T1000 (cell line): ENCODE results near the gene ART5.
"Not testable (repeated sequence)": the region's sequence is repeated elsewhere in the genome, so short reads cannot be mapped to it uniquely, and the experiment has no call there.

Experiments used
- DNase-seq: peaks from one replicate; lab custom pipeline; 2025; ENCODE audit warnings: mixed read lengths; lab: John Stamatoyannopoulos, UW

The ART5 gene

DNA sequence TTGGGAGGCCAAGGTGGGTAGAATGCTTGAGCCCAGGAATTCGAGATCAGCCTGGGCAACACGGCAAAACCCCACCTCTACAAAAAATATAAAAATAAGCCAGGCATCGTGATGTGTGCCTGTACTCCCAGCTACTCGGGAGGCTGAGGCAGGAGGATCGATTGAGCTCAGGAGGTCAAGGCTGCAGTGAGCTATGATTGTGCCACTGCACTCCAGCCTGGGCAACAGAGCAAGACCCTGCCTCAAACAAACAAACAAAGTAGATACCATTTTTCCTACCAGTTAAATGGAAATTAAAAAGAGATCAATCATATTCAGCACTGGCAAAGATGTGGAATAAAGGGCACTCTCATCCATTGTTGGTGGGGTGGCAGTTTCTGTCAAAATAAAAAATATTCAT lies 15.5 kb upstream of the ART5 start:
- DNase-seq: not testable (repeated sequence)

DNA sequence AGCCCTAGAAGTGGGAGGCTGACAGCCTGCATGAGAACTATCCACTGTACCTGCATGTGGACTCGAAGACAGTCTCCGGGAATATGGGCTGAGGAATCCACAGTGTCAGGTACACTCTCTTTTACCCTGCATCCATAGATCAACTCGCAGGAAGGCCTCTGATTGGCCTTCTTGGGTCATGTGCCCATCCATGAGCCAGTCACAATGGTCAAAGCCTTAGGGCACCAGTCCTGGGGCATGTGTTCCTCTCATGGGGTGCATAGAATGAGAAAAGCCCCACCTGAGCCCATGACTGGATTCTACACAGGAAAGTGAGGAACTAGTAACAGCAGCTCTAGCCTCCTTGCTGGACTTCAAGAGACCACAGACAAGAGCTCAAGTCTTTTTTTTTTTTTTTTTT lies 13.8 kb upstream of the ART5 start:
- no peak for DNase-seq

DNA sequence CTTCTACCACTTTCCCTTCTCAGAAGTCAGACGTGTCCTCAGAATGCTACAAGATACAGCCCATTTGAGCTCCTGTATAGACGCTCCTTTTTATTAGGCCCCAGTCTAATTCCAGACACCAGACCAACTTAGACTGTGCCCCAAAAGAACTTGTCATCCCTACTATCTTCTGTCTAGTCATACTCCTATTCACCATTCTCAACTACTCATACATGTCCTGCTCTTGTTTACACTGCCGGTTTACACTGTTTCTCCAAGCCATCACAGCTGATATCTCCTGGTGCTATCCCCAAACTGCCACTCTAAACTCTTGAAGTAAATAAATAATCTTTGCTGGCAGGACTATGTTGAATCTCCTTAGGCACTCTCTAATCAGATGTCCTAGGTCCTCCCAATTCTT lies 10.7 kb upstream of the ART5 start:
- not testable (repeated sequence) for DNase-seq

DNA sequence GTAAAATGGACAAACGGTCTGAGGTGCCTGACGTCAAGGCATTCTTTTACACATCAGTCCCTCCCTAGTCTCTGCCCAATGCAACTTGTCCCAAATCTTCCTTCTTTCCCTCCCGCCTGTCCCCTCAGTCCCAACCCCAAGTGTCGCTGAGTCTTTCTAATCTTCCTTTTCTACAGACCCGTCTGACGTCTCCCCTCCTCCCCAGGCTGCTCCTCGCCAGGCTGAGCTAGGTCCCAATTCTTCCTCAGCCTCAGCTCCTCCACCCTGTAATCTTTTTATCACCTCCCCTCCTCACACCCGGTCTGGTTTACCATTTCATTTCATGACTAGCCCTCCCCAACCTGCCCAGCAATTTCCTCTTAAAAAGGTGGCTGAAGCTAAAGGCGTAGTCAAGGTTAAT lies 7.6 kb upstream of the ART5 start:
- DNase-seq: not testable (repeated sequence)

DNA sequence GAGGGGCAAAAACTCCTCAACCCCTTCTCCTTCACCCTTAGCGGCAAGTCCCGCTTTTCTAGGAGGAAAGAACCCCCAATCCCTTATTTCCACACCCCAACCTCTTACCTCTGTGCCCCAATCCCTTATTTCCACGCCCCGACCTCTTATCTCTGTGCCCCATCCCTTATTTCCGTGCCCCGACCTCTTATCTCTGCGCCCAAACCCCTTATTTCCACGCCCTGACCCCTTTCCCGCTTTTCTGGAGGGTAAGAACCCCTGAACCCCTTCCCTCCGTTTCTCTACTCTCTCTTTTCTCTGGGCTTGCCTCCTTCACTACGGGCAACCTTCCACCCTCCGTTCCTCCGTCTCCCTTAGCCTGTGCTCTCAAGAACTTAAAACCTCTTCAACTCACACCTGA lies 7.1 kb upstream of the ART5 start:
- not testable (repeated sequence) for DNase-seq

DNA sequence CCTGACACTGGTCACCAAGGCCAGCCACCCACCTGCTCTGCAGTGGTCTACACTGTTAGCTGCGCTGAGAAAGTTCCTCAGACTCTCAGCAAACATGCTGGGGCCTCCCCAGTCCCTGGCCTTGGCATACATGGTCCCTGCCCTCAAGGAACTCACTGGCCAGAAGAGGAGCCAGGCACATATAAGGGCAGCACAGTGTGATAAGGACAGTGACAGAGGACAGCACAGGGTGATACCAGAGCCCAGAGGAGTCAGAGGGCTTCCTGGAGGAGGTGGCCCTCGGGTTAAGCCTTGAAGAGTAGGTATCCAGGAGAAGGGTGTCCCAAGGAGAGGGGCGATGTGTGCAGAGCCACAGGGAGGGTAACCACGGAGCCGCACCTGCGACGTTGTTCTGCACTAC lies 3.8 kb upstream of the ART5 start:
- DNase-seq: no peak

DNA sequence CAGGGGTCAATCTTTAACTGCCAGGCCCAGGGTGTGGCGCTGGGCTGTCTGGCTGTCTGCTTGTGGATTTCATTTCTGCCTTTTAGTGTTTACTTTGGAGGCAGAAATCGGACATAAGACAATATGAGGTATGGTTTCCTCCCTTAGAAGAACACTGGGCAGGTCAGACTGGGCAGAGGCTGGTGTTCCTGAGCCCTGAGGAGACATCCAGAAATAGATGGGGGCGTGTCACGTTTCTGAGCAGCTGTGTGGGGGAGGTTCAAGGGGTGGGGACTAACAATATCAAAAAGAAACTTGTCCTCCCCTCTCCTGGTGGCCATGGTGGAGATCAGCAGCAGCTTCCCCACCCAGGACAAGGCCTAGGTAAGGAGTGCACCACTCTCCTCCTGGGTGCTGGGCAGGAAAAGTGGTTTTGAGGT lies 3.0 kb upstream of the ART5 start, which contains the start of gene ART1:
ART1 (plus strand) TSS at position 312 of the 419 bp plus-strand sequence. CDS start 14,086 bp downstream, outside the sequence.
- DNase-seq: no peak

DNA sequence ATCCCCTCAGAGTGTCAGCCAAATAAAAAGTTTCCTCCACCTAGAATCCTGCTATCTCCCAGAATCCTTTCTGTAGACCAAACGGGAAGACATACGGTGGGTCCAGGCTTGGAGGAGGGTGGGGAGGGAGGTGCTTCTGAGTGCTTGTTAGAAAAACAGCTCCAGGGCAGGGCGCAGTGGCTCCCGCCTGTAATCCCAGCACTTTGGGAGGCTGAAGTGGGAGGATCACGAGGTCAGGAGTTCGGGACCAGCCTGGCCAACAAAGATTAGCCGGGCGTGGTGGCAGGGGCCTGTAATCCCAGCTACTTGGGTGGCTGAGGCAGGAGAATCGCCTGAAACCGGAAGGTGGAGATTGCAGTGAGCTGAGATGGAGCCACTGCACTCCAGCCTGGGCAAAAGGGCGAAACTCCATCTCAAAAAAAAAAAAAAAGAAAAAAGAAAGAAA lies 1.3 kb upstream of the ART5 start:
- not testable (repeated sequence) for DNase-seq

DNA sequence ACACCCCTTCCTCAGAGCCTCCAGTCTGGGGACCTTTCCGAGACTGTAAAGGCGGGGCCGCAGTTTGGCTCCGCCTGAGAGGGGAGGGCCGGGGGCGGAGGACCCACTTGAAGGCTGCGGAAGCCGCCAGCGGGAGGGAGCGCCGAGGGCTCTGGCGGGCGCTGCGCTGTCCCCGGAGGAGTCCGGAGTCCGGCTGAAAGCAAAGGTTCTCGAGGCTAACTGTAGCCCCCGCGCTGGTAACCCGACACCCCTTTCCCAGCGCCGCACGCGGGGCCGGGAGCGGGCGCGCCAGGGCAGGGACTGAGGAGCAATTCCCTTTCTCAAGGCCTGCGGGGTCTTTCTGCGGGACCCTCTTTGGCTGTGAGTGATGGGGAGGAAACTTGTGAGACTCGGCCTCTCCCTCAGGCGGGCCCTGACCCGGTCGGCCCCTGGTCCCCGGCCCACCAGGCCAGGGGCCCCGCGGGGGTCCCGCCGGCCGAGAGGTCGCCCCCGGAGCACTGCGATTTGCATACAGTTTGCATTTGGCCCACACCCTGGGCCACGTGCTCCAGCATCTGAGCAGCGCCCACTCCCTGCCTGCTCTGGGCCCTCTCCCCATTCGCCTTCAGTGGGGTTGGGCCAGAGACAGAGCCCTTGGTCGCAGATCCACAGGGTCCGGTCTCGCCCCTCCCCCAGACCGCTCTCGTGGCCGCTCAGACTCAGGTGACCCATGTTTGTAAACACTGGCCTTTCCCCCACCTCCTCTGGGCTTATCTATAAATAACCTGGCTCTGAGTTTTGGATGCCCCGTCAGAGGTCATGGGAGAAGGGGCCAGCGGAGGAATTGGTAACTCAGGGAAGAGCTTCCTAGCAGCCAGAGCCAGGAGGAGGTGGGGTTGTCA lies 519 bp upstream of the ART5 start:
- no peak for DNase-seq

DNA sequence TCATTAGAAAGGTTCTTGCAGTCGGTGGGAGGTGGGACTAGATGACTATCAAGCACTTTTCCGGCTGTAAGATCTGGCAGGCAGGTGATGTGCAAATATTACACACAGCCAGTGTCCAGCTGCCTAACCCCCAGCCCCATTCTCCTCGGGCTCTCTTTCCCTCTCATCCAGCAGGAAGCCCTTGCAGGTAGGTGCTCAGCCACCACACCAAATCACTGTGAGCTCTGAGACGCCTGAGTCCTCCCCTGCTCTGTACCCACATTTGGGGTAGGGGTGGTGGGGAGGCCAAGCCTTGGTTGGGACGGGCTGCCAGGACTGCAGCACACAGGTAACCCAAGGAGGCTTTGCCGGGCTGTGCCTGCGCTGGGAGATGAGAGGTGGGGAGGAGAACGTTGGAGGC lies 601 bp downstream of the ART5 start:
- DNase-seq: no peak

DNA sequence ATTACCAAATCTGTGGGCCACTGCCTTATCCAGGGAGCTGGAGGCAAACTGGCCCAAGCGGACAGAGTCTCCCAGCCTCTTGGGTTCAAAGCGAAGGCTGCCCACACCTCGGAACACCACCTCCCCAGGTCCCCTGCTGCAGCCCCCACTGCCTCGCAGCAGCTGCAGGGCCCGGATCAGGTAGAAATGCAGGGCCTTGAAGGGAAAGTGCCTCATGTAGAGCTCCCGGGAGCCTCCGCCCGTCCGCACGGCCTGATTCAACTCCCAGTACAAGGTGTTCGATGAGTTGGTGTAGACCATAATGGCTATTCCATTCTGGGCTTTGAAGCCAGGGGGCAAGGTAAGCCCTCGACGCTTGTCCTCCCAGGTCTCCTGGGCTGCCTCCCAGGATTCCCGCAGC lies 2.0 kb downstream of the ART5 start:
- no peak for DNase-seq

DNA sequence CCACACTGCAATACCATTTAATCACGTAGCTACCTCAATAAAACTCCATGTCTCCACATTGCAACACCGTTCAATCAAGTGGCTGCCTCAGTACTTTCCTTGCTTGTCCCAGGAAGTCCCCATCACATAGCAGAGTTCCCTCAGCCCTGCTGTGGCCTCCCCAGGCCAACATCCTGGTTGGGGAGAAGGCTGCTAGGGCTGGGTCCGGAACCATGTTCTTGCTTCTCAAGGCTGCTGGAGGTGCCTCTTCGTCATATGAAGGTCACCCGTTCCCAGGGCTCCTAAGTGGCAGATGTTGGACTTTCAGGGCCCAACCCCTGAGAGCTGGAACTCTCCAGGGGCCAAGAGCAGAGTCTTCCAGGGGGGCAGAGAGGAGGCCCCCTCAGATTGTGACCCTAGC lies 3.3 kb downstream of the ART5 start:
- DNase-seq: no peak

DNA sequence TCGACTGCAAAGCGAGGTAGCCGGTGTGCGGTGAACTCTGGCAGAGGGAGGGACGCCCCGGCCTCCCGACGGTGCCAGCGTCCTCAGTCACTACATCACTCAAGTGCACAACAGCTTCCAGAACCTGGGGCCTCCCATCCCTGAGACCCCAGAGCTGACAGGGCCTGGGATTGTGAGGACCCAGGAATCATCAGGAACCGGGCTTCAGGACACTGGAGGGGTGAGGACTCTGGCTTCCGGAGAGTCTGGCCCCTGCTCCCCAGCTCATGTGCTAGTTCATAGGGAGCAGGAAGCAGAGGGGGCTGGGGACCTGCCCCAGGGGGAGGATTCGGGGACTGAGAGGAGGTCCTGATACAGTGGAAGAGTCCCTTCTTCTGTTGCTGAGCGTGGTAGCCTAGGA lies 4.6 kb downstream of the ART5 start:
- DNase-seq: no peak

DNA sequence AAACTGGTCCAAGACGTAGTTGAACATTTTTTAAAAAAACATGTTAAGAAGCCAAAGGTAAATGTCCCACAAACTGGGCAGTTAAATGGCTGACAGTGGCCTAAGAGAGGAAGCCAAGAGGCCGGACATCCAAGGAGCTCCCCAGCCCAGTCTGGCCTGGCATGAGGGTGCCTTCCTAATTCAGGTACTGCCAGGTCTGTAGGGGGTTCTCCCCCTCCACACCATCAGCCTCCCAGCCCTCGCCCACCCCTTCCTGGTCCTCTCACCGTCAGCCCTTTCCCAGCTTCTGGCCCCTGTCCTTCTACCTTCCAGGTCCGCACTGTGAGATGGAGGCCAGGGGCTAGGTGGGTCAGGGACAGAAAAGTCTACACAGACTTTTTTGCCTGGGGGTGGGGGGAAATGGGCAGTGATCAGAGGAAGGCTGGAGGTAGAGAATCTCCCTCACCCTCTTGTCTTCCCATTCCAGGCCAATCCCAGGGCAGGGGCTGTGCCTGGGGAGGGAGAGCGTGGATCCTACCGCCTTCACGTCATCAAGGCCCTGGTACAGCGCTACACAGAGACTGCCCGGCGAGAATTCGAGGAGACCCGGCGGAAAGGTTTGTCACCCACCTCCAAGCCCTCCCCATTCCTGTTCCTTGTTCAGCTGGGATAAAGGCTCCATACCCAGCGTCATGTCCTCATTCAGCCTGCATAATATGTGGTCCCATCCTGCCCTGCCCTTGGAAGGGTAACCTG lies 6.0 kb downstream of the ART5 start:
- no peak for DNase-seq

DNA sequence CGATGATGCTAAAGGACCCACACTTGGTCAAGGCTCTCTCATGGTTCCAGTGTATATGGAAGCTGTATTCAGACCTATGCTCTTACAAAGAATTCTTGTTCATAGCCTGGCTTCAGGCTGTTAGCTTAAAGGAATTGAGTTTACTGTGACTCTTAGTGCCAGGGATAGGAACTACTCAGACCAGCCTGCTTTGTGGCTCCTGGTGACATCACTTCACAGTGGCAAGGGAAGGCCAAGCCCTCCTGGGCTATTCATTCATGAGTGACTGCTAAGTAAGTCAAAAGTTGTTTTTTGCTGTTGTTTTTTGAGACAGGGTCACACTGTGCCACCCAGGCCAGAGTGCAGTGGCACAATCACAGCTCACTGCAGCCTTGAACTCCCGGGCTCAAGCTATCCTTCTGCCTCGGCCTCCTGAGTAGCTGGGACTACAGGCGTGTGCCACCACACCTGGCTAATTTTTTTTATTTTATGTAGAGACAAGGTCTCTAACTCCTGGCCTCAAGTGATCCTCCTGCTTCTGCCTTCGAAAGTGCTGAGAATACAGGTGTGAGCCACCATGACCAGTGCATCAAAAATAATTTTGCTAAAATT lies 9.6 kb downstream of the ART5 start:
- no peak for DNase-seq

DNA sequence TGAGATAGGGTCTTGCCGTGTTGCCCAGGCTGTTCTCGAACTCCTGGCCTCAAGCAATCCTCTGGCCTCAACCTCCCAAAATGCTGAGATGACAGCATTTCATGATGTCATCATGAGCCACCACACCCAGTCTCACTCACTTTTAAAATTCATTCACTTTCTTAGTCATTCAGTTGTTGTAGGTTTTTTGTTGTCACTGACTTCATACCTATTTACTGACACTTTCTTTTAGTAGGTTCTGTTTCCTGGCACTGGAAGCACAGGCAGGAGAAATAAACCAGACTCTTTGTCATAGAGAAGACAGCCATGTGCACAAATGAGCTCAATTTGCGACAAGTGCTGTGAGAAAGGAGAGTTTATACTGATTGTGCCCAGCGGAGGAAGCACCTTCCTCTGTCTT lies 10.5 kb downstream of the ART5 start:
- no peak for DNase-seq

DNA sequence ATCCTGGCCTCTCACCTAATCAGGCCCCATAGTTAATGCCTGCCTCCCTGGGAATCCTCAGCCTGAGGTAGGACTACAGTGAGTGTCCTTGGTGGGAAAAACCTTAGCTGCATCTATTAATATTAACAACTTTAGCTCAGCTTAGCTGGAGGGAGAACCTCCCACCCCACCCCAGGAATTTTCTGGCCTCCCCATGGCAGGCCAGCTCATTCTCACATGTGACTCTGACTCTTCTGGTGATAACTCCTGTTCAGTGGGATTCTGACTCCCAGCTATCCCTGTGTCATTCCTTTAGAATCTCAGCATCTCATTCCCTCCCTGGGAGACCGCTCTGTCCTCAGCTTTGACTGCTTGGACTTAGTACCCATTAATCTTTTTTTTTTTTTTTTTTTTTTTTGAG lies 14.5 kb downstream of the ART5 start:
- peak; percentile 10 for DNase-seq

DNA sequence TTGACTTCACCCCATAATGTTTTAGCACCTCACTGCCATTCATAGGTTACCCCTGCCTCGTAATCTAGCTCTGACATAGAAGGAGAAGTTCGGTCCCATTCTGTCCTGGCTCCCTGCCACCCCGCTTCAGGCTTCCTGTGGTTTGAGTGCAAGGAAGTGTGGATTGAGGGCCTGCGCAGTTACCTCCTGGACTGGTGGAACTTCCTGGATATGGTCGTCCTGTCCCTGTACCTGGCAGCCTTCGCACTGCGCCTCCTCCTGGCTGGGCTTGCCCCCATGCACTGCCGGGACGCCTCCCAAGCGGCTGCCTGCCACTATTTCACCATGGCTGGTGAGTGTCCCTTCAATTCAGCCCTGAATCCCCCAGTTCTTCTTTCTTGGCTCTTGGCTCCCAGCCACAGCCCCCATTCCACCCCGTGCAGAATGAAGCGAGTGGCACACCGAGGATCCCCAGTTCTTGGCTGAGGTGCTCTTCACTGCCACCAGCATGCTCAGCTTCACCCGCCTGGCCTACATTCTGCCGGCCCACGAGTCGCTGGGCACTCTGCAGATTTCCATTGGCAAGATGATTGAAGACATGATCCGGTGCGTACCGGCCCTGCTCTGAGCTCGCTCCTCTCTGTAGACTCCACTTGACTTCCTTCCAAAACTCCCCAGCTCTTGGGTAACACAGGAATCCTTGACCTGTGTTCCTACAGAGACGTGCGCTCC lies 15.4 kb downstream of the ART5 start:
- DNase-seq: no peak

DNA sequence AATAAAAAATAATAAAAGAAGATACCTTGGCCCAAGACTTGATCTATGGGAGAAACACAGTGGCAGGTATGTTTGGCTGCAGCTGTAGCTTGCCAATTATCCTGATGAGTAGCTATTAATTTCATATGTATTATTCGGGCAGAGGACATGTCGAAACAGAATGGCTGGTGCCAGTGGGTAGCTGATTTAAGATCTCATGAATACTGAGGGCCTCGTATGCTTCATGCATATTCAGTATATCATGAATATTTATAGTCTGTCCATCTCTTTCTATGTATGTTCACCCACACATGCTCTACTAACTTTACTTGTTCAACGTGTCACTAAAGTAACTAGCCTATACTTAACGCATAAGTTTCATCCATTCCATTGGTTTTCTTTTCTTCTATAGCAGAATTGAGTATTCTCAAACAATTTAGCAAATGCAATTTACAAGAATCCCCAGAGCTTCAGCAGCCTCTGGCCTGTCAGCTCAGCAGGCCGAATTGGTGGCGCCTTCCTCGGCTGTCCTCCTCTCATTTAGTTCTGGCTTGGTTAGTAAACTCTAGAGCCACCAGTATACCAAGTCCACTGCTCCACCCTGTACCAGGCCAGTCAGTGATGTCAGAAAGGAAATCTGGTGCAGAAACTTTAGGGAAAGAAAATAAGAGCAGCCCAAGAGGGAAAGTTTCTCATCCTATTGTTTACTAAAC lies 17.9 kb downstream of the ART5 start:
- no peak for DNase-seq

DNA sequence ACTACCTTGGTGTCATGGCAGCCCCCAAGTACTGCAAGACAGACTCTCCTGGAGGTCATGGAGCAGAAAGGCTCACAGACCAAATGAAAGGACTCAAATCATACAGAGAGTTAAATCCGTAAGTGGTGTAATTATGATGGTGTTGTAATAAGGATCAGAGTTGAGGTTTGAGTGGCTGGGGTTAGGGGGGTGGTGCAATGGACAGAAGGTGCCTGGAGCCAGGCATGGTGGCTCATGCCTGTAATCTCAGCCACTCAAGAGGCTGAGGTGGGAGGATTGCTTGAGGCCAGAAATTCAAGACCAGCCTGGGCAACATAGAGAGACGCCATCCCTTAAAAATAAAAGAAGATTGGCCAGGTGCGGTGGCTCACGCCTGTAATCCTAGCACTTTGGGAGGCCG lies 18.7 kb downstream of the ART5 start:
- DNase-seq: no peak

DNA sequence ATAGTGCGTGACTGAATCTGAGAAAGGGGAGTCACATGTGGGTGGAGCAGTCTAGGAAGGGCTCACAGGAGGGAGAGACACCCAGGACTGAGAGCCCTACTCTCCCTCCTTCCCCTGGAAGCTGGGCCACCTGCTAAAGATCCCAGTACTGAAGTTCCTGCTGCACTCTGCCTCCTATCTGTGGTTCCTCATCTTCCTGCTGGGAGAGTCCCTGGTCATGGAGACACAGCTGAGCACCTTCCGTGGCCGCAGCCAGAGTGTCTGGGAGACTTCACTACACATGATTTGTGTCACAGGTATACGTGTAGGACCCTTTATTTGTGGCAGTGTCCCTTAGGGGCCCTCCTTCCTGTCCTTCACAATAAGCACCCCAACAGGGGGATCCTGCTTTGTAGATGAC lies 19.3 kb downstream of the ART5 start:
- no peak for DNase-seq

DNA sequence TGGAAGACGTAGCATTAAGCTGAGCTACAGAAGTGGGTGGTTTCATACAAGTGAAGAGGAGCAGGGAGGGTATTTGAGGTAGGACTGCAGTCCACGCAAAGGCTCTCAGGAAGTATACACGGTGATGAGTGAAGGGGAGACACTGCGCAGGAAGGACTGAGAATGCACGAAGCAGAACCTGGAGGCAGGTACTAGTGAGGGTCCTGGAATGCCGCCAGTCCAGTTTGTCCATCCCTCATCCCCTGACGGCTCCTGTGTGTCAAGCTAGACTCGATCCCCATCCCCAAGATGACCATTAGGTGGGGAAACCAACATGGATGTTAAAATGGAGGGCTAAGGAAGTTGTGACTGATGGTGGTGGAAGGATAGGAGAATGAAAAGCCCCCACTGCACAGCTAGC lies 23.8 kb downstream of the ART5 start:
- no peak for DNase-seq
